ENCODE measurements around the gene CIDEA. TPM values are rescaled to one million over a fixed set of nuclear protein-coding genes. Genes with fewer than 3 reads are reported as not detected.

Gene CIDEA
- total RNA-seq, 1 experiment from 2014 or later, result not detected

- no peak for DNase-seq (ENCODE audit: low read depth, low spot score)
- in situ Hi-C loops (cut with HindIII; ENCODE audit: low pct_unique_long_range_greater_than_20kb, low sequenced_read_pairs), result no loop called here
These were observed 29.5 kb downstream of the CIDEA start for GRCh38 chr18:12283666-12284065.

DNA sequence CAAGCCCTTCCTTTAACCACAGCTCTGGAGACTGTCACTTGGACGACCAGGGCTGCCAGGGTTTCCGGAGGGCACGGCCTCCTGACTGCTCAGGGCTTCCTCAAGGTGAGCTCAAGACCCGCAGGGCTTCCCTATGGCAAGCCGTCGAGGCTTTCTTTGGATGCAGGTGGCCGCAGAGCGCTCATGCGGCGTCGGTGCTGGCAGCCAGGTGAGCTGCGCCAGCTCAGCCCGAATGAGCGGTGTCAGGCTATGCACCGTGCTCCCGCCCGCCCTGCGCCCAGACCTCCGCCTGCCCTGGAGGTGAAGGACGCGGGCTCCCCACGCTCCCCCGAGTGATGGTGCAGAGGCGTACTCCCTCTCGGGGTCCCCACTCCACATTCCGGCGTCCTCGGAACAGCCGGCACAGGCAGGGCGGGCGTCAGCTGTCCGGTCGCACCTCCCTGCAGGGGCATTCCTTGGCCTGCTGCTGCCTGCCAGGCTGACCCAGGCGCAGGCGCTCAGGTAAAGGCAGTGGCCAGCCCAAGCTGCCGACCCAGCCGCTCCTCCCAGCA is 33.0 kb downstream of the CIDEA start:
- in situ Hi-C loops (cut with HindIII; ENCODE audit: low pct_unique_long_range_greater_than_20kb, low sequenced_read_pairs), result no loop called here
- DNase-seq (ENCODE audit: low read depth, low spot score), result no peak

GRCh38 chr18:12287684-12288402 is 33.7 kb downstream of the CIDEA start:
- in situ Hi-C loops (cut with HindIII; ENCODE audit: low pct_unique_long_range_greater_than_20kb, low sequenced_read_pairs), result no loop called here
- no peak for DNase-seq (ENCODE audit: low read depth, low spot score)

DNA sequence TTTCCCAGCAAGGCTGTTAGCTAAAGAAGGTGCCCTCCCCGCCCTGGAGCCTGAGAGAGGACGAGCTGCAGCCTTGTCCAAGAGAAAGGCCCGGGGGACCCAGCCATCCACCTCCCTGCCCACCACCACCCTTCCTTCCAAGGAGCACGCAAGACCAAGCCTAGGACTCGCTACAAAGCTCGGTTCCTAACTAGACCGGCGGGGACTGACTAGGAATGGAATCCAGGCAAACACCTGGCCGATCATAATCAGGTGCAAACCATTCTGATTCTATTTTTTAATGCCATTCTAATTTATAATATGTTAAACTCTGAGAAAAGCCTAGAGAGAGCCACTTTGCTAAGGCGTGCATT is 34.2 kb downstream of the CIDEA start:
- in situ Hi-C loops (cut with HindIII; ENCODE audit: low pct_unique_long_range_greater_than_20kb, low sequenced_read_pairs), result no loop called here
- DNase-seq (ENCODE audit: low read depth, low spot score), result no peak

DNA sequence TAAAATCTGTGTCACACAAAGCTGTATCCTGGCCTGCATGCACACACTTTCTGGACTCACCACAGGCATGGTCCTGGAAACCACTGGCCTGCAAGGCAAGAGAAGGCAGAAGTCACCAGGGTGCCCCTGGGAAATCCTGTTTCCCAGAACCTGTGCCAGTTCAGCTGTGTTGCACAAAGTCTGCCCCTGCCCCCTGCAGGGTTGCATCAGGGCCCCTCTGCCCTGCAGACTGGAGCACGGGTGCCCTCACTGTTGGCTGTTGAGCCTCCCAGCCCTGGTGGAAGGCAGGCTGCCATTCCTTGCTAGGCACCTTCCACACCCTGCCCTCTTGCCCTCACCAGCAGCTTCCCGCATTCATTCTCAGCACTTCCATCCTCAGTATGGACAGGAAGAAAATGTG is 35.9 kb downstream of the CIDEA start:
- in situ Hi-C loops (cut with HindIII; ENCODE audit: low pct_unique_long_range_greater_than_20kb, low sequenced_read_pairs), result no loop called here
- DNase-seq (ENCODE audit: low read depth, low spot score), result no peak

DNA sequence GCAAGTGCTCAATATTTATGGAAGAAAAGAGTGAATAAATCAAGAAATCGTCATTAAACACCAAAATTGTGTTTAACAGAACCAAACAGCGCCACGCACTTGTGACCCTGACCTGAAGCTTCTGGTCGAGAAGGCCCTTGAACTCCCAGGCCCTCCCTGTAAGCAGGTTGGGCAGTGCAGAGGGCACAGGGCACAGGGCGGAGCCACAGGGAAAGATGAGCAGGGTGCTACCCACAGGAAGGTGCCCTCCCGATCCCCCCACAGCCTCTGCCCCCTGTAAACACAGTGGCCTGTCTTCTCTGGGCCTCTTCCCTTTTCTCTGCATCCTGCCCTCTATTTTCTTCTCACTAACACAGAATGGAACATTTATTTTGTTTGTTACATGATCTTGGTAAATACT is 37.0 kb downstream of the CIDEA start:
- in situ Hi-C loops (cut with HindIII; ENCODE audit: low pct_unique_long_range_greater_than_20kb, low sequenced_read_pairs), result no loop called here
- no peak for DNase-seq (ENCODE audit: low read depth, low spot score)

DNA sequence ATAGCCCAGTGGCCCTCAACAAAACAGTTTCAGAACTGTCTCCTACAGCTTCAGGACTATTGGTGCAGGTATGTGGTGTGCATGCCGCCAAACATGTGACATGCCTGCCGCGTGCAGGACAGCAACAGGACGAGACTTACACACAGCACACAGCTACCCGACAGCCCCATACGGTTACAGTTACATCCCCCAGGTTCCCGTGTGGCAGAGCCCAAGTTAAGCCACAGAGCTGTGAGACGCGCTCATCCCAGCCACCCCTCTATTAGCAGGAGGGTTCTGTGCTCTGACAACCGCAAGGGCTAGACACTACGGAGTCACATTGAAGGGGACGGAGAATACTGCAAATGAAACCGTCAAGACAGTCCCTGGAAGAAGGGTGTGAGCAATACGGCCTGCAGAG is 37.5 kb downstream of the CIDEA start:
- in situ Hi-C loops (cut with HindIII; ENCODE audit: low pct_unique_long_range_greater_than_20kb, low sequenced_read_pairs), result no loop called here
- DNase-seq (ENCODE audit: low read depth, low spot score), result no peak

GRCh38 chr18:12293831-12294230 is 39.7 kb downstream of the CIDEA start:
- no peak for DNase-seq (ENCODE audit: low read depth, low spot score)
- in situ Hi-C loops (cut with HindIII; ENCODE audit: low pct_unique_long_range_greater_than_20kb, low sequenced_read_pairs), result no loop called here

DNA sequence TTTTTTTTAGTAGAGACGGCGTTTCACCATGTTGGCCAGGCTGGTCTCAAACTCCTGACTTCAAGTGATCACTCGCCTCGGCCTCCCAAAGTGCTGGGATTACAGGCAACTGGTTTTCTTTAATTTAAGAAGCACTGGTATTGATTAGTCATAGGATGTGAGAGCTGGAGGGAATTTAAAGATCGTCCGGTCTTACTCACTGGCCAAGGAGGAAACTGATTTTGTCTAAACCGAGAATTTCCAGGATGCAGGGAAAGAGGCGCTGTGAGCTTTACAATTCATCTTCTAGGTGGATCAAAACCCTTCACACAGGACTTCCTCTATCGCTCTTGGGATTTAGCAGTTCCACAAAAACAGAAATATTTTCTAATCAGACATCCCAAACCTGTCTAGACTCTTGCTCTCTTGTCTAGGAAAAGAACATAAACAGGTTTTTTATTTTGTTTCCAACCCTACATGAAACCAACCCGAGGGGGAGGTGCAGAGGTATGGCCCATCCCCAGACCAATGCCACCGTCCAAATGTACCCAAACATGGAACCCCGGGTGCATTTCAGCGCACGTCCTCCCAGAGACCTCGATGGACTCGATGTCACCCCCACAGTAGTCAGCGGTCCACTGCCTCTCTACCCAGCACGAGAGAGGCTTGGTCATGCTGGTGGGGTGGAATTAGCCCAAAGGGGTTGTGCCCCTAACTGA is 41.4 kb downstream of the CIDEA start:
- no peak for DNase-seq (ENCODE audit: low read depth, low spot score)
- in situ Hi-C loops (cut with HindIII; ENCODE audit: low pct_unique_long_range_greater_than_20kb, low sequenced_read_pairs), result no loop called here

DNA sequence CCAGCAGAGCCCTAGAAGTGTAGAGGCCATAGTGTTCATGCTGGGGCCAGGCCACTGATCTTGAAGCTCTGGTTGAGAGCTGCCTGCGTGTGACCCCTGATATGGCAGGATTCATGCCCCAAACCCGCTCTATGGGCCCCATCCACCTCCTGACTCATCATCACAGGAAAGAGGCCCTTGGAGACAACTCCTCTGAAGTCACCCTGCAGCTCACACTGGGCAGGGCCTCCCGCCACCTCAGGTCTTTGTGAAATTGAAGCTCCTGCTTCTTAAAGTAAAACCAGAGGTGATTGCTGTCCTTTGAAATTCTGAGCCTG is 41.9 kb downstream of the CIDEA start:
- in situ Hi-C loops (cut with HindIII; ENCODE audit: low pct_unique_long_range_greater_than_20kb, low sequenced_read_pairs), result no loop called here
- no peak for DNase-seq (ENCODE audit: low read depth, low spot score)

GRCh38 chr18:12296457-12296856 is 42.3 kb downstream of the CIDEA start:
- in situ Hi-C loops (cut with HindIII; ENCODE audit: low pct_unique_long_range_greater_than_20kb, low sequenced_read_pairs), result no loop called here
- no peak for DNase-seq (ENCODE audit: low read depth, low spot score)

DNA sequence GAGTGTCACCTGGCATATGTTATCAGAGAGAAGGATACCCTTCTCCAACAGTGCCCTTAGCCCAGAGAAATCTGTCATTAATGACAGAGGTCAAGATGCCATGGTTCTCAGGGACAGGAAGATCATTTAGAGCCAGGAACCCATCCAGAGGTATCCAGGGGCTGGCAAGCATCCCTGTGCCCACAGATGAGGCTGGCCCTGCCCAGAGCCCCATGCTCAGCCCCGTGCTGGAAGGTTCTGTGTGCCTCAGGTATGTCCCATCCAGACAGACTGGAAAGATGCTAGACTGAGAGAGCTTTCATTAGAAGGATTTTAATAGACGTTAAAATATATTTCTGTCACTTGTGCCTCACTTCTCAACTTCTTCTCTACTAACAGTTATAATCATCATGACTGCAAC is 45.7 kb downstream of the CIDEA start:
- in situ Hi-C loops (cut with HindIII; ENCODE audit: low pct_unique_long_range_greater_than_20kb, low sequenced_read_pairs), result no loop called here
- DNase-seq (ENCODE audit: low read depth, low spot score), result no peak

- no peak for DNase-seq (ENCODE audit: low read depth, low spot score)
- in situ Hi-C loops (cut with HindIII; ENCODE audit: low pct_unique_long_range_greater_than_20kb, low sequenced_read_pairs), result no loop called here
These were observed 47.3 kb downstream of the CIDEA start for GRCh38 chr18:12301263-12302005.

- in situ Hi-C loops (cut with HindIII; ENCODE audit: low pct_unique_long_range_greater_than_20kb, low sequenced_read_pairs), result no loop called here
These were observed 48.4 kb downstream of the CIDEA start for GRCh38 chr18:12302391-12303147.

GRCh38 chr18:12304351-12305210 is 50.4 kb downstream of the CIDEA start:
- in situ Hi-C loops (cut with HindIII; ENCODE audit: low pct_unique_long_range_greater_than_20kb, low sequenced_read_pairs), result no loop called here
- no peak for DNase-seq (ENCODE audit: low read depth, low spot score)

More at GRCh38 chr18:12302391-12303147, 48.4 kb downstream of the CIDEA start:
- DNase-seq (ENCODE audit: low read depth, low spot score), result no peak

- no peak for DNase-seq (ENCODE audit: low read depth, low spot score)
- in situ Hi-C loops (cut with HindIII; ENCODE audit: low pct_unique_long_range_greater_than_20kb, low sequenced_read_pairs), result no loop called here
These were observed 51.0 kb downstream of the CIDEA start for GRCh38 chr18:12305211-12305610.

DNA sequence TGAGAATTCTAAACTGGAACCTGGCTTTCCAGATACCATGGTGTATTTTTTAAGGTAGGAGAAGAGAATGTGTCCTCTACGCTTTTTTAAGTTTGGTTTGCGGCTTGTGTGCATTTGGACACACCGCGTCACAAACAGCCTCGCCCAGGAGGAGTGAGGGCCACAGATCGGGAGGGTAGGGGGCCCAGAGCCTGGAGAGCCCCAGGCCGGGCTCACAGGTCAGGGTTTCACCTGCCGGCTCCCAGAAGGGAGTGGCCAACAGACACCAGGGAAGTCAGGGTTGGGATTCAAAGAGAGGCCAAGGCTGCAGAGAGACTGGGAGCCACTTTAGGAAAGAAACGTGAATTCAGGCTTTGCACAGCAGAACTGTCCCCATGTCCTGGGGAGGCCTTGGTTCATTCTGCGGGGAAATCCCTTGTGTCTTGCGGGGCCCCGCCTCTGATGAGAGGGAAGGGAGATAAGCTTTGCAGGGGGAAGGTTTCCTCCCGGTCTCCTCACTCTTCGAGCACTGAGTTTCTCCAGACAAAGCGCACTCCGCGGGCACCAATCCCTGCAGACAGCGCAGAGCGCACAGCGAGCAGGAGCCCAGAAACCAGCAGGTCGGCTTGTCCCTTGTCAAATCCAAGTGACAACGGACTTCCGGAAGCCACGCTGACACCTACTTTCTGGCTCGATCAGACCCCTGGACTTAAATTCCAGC is 51.9 kb downstream of the CIDEA start:
- in situ Hi-C loops (cut with HindIII; ENCODE audit: low pct_unique_long_range_greater_than_20kb, low sequenced_read_pairs), result no loop called here
- DNase-seq (ENCODE audit: low read depth, low spot score), result no peak
